ENCODE results near the gene COL20A1. TPM values are rescaled to one million over a fixed set of nuclear protein-coding genes. Genes with fewer than 3 reads are reported as not detected.

The COL20A1 gene
- total RNA-seq, 1 donor from 2014 or later: not detected

DNA sequence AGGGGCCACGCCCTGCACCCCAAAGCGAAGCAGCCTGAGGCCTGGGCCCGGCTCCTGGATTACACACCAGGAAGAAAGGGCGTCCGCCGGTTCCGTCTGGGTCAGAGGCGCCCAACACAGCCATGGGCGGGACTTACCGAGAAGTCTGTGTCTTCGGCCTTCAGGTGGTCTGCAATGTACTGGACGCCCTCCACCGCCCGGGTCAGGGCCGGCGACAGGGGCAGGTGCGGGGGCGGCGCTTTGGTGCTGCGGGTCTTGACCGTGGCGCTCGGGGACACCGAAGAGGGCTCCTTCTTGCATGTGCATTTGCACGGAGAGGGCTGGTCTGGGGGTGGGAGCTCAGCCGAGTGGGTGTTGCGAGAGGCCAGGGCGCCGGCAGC lies 56.5 kb downstream of the COL20A1 start:
- H3K36me3 Mint-ChIP-seq (ENCODE audit: low read depth): no peaks in the 10 kb centered on the region
- H3K4me3 Mint-ChIP-seq: no peak overlapping the region
- ChIA-PET CTCF (no interaction called here), POLR2A (no interaction called here)
- DNase-seq (no peak), ATAC-seq (ENCODE audit: low read depth) (no peak)
- H3K27ac Mint-ChIP-seq: no peak overlapping the region
- peaks cover 4% of the 10 kb centered on the region for H3K9me3 Mint-ChIP-seq
- TF ChIP-seq, protein P1, sequence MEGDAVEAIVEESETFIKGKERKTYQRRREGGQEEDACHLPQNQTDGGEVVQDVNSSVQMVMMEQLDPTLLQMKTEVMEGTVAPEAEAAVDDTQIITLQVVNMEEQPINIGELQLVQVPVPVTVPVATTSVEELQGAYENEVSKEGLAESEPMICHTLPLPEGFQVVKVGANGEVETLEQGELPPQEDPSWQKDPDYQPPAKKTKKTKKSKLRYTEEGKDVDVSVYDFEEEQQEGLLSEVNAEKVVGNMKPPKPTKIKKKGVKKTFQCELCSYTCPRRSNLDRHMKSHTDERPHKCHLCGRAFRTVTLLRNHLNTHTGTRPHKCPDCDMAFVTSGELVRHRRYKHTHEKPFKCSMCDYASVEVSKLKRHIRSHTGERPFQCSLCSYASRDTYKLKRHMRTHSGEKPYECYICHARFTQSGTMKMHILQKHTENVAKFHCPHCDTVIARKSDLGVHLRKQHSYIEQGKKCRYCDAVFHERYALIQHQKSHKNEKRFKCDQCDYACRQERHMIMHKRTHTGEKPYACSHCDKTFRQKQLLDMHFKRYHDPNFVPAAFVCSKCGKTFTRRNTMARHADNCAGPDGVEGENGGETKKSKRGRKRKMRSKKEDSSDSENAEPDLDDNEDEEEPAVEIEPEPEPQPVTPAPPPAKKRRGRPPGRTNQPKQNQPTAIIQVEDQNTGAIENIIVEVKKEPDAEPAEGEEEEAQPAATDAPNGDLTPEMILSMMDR (IDR thresholded peaks at IDR 0.05): no peak
- intact Hi-C loops (cut with micrococcal nuclease): no loop called here
- no peaks in the 10 kb centered on the region for H3K4me1 Mint-ChIP-seq
- no peaks in the 10 kb centered on the region for H3K27me3 Mint-ChIP-seq

DNA sequence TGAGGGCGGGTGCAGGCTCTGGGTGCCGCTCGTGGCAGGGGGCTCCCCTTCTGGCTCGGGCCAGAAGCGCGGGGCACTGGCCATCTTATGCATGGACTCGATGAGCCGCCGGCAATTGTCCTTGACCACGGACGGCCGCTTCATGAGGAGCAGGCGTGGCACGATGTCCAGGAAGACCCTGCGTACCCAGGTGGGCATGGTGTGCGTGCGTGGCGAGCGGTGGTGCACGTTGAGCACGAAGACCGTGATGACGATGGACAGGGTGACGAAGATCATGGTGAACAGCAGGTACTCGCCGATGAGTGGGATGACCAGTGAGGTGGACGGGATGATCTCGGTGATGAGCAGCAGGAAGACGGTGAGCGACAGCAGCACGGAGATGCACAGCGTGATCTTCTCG lies 57.2 kb downstream of the COL20A1 start:
- TF ChIP-seq, protein P1 (IDR thresholded peaks at IDR 0.05): no peak
- no peaks in the 10 kb centered on the region for H3K36me3 Mint-ChIP-seq (ENCODE audit: low read depth)
- intact Hi-C loops (cut with micrococcal nuclease): no loop called here
- ATAC-seq (ENCODE audit: low read depth): no peak
- H3K27me3 Mint-ChIP-seq: no peaks in the 10 kb centered on the region
- no peaks in the 10 kb centered on the region for H3K4me1 Mint-ChIP-seq
- H3K9me3 Mint-ChIP-seq: peaks cover 4% of the 10 kb centered on the region
- H3K27ac Mint-ChIP-seq: no peak overlapping the region
- no peak for DNase-seq
- CTCF ChIA-PET: no interaction called here
- no peak overlapping the region for H3K4me3 Mint-ChIP-seq
- POLR2A ChIA-PET: no interaction called here

DNA sequence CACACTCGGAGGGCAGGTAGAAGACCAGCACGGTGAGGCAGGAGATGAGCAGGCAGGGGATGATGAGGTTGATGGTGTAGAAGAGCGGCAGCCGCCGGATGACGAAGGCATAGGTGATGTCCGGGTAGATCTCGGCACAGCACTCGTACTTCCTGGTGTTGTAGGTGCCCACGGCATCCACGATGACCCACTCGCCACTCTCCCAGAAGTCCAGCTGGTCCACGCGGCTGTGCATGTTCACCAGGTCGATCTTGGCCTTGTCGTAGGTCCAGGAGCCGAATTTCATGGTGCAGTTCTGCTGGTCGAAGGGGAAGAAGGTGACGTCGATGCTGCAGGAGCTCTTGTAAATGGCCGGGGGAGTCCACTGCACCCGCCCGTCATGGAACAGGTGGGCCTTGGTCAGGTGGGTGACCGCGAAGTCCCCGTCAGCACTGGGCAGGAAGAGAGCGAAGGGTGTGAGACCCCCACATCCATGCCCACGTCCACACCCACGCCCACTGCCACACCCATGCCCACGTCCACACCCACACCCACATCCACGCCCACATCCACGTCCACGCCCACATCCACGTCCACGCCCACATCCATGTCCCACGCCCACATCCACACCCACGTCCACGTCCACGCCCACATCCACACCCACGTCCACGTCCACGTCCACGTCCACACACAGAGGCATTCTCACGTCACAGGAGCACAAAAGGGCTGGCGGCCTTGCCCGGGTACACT lies 57.8 kb downstream of the COL20A1 start:
- H3K27ac Mint-ChIP-seq: no peak overlapping the region
- H3K27me3 Mint-ChIP-seq: no peaks in the 10 kb centered on the region
- no peaks in the 10 kb centered on the region for H3K4me1 Mint-ChIP-seq
- H3K4me3 Mint-ChIP-seq: no peak overlapping the region
- H3K9me3 Mint-ChIP-seq: peaks cover 4% of the 10 kb centered on the region
- DNase-seq (no peak), ATAC-seq (ENCODE audit: low read depth) (no peak)
- CTCF ChIA-PET: no interaction called here
- TF ChIP-seq, protein P1 (IDR thresholded peaks at IDR 0.05): no peak
- intact Hi-C loops (cut with micrococcal nuclease): no loop called here
- H3K36me3 Mint-ChIP-seq (ENCODE audit: low read depth): no peaks in the 10 kb centered on the region
- POLR2A ChIA-PET: no interaction called here

DNA sequence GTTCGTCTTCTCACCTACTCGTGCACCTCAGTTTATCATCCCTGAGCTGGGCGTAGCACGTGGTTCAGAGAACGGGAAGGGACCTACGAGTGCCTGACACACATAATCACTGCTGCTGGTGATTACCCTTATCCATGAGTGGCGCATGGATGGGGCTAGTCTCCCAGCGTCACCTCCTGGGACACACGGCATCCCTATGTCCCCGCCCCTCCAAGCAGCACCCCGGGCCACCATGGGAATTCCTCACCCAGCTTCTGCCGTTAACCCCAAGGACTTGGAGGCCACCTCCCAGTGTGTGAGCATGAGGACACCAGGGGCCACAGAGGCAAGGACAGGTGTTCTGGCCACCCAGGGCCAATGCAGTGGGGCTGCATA lies 58.3 kb downstream of the COL20A1 start:
- Mint-ChIP-seq H3K27me3 (no peaks in the 10 kb centered on the region), H3K4me3 (no peak overlapping the region), H3K36me3 (ENCODE audit: low read depth) (no peaks in the 10 kb centered on the region), H3K9me3 (peaks cover 4% of the 10 kb centered on the region), H3K4me1 (no peaks in the 10 kb centered on the region), H3K27ac (no peak overlapping the region)
- TF ChIP-seq, protein P1 (IDR thresholded peaks at IDR 0.05): no peak
- intact Hi-C loops (cut with micrococcal nuclease): no loop called here
- ATAC-seq (ENCODE audit: low read depth) (no peak), DNase-seq (no peak)
- POLR2A ChIA-PET: no interaction called here
- CTCF ChIA-PET: no interaction called here

DNA sequence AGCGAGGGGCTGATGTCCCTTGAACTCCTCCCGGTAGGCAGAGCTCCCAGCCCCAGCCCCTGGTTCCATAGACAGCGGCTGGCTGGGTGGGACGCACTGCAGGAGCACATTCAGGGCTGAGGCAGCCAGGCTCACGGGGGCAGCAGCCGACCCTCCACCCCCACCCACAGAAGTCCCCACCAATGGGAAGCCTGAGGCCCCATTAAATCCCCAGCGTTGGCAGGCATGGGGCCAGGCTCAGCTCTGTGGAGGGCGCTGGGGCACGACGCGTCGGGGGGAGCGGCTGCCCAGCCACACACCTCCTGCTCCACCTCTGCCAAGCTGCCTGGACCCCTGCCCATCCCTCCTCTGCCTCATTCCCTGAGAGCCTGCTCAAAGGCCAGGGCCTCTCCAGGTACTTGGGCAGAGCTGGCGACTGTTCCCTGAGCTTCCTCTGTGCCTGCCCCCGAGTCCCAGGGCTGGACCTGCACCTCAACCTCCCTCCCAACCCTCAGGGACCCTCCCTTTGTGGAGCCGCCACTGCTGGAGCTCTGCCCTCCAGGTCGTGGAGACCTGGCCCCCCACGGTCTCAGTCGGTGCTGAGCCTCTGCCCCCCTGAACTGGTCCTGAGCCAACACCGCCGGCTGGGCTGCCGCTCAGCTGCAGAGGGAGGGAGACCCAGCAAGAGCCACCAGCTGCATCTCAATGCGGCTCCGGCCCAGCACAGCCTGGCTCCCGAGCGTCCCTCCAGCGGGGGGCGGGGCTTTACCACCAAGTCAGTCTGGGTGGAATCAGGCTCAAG lies 59.0 kb downstream of the COL20A1 start:
- no peak overlapping the region for H3K4me3 Mint-ChIP-seq
- H3K36me3 Mint-ChIP-seq (ENCODE audit: low read depth): no peaks in the 10 kb centered on the region
- H3K4me1 Mint-ChIP-seq: no peaks in the 10 kb centered on the region
- H3K27ac Mint-ChIP-seq: no peak overlapping the region
- ATAC-seq (ENCODE audit: low read depth): no peak
- H3K9me3 Mint-ChIP-seq: peaks cover 4% of the 10 kb centered on the region
- TF ChIP-seq, protein P1 (IDR thresholded peaks at IDR 0.05): no peak
- H3K27me3 Mint-ChIP-seq: no peaks in the 10 kb centered on the region
- CTCF ChIA-PET: no interaction called here
- intact Hi-C loops (cut with micrococcal nuclease): no loop called here
- POLR2A ChIA-PET: no interaction called here
- DNase-seq: no peak
